NCI-H2196 treated with DMSO at 0.1 percent for 48 hours (cell line): Measurements from ENCODE around the gene CSGALNACT2.

Experiments used
- DNase-seq: peaks from one replicate; lab custom pipeline; 2025; ENCODE audit not compliant: unreplicated experiment; lab: John Stamatoyannopoulos, UW

The CSGALNACT2 gene

DNA sequence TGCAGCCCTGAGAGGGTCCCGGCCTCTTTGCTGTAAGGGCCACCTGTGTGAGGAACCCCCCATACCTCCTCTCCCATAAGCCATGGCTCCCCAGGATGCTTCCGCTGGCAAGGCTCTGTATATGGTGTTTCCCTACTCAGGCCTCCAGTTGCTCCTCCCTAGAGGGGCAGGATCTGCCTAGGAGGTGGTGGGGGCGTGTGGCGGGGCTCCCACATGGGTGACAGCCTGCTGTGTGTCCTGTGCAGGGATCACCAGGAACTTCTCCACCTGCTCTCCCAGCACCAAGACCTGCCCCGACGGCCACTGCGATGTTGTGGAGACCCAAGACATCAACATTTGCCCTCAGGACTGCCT lies 25.7 kb upstream of the CSGALNACT2 start:
- no peak for DNase-seq

DNA sequence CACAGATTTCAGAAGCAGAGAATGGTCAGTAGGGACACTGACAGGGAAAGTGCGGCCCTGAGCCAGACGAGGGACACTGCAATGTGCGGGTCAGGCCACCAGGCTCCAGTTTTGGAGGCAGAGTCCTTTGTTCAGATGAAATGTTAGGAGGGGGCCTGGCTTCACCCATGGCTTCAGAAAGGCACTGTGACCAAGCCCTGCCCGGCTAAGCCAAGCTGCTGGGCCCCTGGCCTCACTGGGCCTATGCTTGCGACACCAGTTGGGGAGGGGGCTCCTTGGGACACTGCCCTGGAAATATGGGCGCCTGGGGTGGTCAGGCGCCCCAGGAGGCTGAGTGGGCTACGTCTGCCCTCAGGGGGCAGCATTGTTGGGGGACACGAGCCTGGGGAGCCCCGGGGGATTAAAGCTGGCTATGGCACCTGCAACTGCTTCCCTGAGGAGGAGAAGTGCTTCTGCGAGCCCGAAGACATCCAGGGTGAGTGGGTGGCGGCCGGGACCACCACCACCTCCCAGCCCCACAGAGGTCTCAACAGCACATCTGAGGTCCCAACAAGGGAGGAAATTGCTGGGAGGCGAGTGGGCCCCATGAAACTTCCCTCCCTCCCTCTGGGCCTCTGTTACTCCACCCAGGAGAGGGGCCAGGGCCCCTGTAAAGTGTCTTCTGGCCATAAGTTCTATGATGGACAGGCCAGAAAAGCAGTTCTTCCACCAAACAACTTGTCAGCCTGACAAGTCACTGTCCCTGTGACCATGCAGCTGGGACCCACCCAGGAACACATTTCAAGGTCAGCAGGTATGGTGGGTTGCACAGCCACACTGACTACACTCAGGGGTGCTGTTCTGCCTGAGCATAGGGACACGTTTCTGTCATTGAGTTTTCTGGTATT lies 24.8 kb upstream of the CSGALNACT2 start:
- DNase-seq = no peak

DNA sequence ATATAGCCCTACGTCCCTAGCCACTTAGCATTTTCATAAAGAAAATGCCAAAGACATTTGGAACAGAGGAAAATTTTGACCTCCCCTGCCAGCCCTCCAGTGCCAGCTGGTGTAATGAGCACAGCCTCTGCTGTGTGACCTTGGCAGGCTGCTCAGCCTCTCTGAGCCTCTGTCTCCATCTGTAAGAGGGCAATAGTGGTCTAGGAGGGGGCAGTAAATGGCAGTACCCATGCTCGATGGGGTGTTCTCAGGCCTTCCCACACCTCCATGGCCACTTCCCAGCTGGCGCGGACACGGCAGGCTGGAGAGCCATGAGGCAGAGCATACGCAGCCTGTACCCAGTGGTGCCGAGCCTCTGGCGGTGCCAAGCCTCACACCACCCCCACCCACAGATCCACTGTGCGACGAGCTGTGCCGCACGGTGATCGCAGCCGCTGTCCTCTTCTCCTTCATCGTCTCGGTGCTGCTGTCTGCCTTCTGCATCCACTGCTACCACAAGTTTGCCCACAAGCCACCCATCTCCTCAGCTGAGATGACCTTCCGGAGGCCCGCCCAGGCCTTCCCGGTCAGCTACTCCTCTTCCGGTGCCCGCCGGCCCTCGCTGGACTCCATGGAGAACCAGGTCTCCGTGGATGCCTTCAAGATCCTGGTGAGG lies 24.0 kb upstream of the CSGALNACT2 start:
- DNase-seq = no peak

DNA sequence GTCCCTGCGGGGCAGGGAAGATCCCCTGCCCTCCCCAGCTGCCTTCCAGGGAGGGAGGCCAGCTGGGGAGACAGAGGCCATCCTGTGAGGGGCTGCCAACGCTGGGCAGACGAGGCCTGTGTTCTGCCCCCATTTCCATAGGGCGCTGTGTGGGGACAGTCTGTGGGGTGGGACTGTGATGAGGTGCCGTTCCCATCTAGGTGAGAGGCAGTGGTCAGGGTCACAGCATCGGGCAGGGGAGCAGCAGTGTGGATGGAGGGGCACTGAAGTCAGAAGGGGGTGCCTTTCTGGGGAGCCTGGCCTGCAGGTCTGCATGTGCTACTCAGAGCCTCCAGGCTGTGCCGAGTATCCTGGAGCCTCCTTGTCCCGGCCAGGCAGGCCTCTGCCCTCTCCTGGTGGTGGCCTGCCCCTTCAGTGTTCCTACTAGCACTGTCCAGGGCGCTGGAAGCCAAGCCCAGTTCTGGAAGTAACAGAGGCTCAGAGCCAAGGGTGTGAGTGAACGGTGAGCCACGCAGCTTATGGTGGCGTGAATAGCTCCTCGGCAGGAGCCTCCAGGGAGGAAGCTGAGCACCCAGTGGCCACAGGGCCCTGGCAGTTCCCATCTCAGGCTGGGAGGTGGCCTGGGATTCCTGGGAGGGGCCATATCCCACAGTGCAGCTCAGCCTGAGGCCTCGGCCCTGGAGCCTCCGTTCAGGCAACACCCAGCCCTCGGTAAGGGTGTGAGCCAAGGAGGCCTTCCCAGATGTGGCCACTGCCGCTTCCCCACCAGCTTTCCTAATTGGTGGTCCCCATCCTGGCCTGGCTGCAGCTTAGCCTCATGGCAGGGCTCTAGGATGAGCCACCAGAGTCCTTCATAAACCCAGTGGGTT lies 23.3 kb upstream of the CSGALNACT2 start:
- no peak for DNase-seq

DNA sequence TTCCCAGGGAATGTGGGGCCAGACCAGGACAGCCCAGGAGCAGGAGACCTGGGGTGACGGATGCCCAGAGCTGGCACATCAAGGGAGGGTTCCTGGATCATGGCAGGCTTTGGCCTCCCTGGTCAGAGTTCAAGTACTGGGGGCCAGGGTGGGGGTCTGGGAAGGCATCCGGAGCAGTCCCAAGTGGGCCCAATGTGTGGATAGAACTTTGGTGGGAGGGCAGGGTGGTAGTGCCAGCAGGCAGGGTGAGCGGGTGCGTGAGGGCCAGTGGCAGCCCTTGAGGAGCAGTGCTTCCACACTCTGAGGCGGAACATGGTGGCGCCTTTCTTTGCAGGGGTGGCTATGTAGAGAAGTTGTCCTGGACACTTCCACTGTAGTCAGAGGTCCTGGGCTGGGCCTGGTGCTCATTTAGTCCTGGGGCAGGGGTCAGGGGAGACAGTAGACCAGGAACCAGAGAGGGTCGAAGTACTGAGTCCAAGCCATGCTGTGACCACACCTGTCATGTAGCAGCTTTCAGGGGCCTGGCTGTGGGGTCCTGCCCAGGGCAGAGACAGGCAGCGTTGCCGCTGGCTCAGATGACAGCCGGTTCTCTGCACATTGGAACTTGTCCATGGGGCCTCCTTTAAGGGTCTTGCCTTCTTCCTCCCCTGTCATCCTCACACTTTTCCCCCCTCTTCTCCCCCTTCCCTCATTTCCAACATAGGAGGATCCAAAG lies 22.2 kb upstream of the CSGALNACT2 start:
- DNase-seq = no peak

DNA sequence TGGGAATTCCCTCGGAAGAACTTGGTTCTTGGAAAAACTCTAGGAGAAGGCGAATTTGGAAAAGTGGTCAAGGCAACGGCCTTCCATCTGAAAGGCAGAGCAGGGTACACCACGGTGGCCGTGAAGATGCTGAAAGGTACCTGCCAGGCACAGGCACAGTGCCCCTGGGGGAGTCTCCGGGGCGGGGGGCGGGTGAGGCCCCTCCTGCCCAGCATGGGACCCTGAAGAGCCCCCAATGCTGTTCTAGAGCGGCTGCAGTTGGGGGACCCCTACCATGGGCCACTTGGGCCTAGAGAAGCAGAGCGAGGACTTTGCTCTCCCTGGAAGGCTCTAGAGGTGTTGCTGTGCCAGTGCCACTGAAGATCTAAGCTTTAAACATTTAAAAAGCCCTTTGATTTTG lies 21.6 kb upstream of the CSGALNACT2 start:
- no peak for DNase-seq

DNA sequence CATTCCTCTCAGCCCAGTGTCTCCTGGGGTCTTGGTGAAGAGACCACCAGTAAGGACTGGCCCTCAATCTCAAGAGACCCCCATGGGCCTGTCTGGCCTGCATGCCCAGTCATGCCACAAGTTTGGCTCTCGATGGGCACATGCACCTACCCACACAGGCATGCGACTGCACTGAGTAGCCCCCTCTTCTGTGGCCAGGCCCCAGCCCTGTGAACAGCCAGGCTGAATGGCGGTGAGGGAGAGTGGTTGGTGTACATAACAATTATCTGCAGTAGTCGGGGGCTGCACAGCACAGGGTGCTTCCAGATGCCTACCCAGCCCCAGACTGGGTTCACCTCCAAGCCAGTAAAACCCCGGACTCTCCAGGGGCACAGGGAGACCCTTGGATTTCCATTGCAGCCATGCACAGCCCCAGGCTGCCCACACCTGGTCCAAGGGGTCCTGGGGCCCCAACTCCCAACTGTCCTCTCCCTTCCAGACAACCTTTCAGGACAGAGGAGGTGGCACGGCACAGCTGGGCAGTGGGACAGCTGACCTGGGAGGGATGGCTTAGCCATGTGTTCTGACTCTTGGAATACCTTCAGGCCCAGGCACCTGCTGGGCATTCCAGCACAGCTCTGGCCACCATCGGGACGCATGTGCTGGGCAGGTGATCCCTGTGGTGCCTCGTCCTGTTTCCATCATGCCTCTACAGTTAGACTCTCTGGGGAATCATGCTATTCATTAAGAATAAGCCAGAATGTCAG lies 21.0 kb upstream of the CSGALNACT2 start:
- no peak for DNase-seq

DNA sequence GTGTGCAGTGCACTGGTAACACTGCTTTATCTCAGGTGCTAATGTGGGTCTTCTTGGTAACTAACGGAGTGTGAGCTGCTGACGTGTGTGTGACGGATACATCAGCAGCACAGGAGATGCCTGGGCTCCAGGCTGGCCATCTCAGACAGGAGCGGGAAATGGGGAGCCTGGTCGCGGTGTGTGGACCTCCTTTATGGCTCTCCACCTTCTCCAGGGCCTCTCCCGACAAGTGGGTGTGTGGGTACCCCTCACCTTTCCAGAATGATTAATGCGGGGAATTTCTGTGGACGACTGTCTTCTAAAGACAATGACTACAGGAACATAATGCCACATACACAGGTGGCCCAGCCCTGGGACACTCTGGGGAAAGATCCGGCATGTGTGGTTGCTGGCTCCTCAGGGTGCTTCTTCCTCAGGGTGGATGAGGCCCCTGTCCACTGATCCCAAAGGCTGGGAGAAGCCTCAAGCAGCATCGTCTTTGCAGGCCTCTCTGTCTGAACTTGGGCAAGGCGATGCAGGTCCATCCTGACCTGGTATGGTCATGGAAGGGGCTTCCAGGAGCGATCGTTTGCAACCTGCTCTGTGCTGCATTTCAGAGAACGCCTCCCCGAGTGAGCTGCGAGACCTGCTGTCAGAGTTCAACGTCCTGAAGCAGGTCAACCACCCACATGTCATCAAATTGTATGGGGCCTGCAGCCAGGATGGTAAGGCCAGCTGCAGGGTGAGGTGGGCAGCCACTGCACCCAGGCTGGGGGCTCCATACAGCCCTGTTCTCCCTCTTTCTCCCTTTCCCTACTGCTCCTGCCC lies 20.3 kb upstream of the CSGALNACT2 start:
- no peak for DNase-seq

DNA sequence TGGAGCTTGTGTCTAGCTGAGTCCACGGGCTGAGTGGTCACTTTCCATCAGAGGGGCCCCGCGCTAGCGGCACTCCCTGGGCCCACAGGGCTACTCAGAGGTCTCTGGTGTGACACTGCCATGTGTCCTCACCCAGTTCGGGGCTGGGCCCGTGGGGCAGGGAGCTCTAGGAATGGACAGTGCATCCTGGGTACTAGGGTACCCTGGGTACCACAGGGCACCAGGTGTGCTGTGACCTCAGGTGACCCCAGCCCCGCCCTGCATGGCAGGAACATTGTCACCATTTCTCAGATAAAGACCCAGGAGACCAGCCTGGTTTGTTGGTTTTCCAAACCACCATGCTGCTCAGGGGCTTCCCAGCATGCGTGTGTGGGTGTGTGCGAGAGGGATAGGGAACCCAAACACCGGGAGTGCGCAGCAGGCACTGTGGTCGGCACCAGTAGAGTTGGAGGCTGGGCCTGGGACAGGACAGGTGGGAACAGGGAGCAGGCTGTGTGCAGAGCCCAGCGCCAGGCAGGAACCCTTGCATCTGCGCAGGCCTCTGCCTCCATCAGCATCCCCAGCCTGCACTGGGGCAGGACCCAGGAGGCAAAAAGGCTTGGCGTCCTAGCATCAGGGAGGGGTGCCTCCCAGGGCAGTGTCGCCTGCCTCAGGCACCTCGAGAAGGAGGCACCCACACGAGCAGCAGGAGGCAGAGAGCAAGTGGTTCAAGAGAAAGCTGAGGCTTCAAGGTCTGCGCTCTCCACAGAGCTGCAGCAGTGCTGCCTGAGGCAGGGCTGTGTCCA lies 19.4 kb upstream of the CSGALNACT2 start:
- no peak for DNase-seq

DNA sequence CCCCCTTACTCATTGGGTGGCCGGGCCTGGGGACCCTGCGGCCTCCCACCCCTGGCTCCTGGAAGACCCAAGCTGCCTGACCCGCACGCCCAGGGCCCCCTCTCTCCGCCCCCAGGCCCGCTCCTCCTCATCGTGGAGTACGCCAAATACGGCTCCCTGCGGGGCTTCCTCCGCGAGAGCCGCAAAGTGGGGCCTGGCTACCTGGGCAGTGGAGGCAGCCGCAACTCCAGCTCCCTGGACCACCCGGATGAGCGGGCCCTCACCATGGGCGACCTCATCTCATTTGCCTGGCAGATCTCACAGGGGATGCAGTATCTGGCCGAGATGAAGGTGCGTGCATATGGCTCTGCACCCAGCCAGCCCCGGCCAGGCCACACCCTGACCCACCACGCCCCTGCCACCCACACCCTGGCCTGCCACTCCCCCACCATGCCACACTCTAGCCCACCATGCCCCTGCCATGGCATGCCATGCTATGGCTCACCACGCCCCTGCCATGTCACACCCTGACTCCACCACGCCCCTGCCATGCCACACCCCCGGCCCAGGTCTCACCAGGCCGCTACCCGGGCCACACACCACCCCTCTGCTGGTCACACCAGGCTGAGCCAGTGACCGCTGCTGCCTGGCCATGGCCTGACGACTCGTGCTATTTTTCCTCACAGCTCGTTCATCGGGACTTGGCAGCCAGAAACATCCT lies 18.7 kb upstream of the CSGALNACT2 start:
- no peak for DNase-seq

DNA sequence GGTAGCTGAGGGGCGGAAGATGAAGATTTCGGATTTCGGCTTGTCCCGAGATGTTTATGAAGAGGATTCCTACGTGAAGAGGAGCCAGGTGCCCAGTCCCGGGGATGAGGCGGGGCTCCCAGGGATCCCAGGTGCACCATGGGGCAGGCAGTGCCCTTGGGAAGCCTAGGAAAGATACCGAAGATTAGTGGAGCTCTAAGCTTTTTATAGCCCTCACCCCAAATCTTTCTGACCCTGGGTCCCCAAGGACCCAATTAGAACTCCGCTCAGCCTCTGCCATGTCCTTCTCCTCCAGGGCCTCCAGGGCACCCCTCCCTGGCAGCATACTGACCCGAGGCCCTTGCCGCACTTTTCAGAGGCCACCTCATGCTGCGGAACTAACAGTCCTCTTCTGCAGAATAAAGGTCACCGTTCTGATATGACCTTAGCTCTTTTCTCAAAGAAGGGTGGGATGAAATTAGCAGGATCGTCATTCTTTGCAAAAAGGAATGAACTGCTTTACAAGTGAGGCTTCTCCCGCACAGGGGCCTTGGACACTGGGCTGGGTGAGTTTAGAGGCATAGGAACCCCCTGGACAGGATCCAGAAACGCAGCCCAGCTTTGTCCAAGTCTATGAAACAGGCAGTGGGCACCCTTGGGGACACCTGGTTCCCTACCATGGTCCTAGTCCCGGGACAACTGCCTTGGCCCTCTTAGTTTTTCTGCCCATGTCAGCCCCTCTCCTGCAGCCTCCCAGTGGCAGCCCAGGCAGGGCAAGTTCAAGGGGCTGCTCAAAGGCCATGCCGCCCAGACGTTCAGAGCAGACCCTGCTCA lies 17.9 kb upstream of the CSGALNACT2 start:
- no peak for DNase-seq

DNA sequence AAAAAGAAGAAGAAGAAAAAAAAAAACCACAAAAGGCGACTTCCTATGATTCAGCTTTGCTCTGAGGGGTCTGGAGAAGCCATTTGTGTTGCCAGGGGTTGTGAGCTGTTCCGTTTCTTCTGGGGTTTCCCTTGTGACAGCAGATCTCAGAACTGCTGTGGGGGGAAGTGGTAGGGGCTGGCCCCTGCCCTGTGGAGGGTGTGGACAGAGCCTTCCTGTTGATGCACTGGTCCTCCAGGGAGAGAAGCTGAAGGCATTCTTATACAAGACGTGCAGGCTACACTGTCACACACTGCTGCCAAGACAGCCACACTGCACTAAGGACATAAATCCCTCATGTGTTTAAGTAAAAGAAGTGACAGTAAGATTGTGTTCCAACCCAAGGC lies 17.3 kb upstream of the CSGALNACT2 start:
- DNase-seq = no peak

DNA sequence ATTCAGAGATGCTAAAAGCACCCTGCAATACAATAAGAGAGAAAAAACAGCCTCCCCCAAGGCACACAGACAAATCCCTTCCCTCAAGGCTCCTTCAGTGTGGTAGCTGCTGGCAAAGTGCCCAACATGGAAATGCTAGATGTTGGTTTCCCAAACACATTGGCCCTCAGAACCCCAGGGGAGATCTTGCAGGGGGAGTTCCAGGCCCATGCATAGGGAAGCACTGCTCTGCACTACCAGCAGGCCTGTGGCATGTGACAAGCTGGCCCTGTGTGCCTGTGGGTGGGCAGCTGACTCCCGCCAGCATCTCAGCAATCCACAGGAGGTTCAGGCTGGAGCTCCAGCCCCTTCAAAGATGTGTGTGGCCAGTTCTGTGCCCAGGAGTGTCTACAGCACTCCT lies 16.8 kb upstream of the CSGALNACT2 start:
- DNase-seq = no peak

DNA sequence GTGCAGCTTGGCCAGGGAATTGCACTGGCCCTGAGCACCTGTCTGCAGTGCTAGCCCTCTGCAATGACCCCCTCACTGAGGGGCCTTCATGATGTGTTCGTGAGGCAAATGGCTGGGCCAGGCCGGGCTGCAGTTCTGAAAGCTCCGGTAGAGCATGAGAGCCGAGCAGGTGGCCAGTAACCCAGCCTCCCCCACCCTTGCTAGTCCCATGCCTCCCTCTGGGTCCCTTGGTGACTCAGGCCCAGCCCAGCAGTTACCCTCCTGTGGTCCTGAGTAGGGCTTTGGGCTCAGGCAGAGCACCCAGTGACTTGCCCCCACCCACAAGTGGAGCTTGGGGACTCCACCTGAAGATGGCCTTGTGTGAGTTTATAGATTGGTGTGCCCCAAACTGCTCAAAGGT lies 16.1 kb upstream of the CSGALNACT2 start:
- no peak for DNase-seq

DNA sequence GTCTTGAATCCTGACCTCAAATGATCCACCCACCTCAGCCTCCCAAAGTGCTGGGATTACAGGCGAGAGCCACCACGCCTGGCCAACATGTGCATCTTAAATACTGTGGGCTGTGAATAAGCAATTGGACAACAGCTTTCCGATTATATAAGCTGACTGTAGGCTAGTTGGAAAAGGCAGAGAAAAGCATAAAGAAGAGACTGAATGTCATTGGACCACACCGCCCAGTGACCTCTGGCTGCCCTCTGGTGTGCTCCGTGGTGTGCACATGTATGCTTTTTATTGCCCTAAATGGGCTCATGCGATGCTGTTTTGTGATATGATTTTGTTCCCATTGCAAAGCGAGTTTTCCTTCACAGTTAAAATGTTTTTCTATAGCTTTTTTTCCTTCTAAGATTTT lies 15.4 kb upstream of the CSGALNACT2 start:
- DNase-seq = no peak

DNA sequence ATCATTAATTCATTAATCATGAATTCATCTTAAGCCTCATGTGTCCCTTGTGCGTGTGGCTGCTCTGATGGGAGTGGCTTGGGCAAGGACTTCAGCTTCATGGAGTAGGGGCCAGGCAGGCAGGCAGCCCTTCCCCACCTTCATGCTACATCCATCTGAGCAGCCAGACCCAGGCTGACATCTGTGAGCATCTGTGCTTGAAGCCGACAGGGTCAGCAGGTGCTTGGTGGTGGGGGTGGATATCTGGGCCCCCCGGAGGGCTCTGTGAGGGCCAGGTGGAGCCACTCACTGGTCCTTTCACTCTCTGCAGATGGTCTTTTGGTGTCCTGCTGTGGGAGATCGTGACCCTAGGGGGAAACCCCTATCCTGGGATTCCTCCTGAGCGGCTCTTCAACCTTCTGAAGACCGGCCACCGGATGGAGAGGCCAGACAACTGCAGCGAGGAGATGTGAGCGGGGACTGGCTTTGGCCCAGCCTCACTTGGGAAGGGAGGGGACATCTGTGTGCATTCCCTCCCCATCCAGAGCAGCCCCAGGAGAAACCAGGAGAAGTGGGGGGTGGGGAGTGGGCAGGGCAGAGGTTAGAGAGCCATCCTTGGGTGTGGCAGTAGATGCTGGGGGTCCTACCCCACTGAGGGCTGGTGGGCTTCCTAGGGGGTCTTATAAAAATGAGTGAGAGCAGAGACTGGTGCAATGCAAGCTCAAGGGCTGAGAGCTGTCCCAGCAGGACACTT lies 14.7 kb upstream of the CSGALNACT2 start:
- no peak for DNase-seq

DNA sequence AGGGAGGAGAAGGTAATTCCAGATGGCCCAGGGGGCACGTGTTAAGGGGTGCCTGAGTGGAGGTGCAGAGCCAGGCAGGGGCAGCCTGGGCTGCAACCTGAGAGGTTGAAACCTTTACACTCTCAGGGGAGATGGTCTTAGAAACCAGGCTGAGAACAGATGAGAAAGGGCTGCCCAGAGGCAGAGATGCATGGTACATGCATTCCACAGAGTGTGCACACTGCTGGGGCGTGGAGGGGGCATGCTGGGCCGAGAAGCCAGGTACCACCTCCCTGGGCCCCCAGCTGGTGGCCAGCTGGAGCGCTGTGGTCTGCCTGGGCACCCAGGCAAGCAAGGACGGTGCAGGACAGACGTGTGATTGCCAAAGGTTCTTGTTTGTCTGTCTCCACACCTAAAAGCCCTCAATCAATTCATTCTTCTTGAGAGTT lies 14.1 kb upstream of the CSGALNACT2 start:
- DNase-seq = no peak
